GM23338 (cell line): ENCODE results near the gene EBI3. TPM values are rescaled to one million over a fixed set of nuclear protein-coding genes. Genes with fewer than 3 reads are reported as not detected.
A peak's percentile ranks its signal among the peaks of the same experiment; 100 is the strongest.

Experiments used
- ATAC-seq: fragments of 200-7000 bp; cut with Tn5 transposase; 3 replicates; pipeline ENCODE4 v1.9.1; 2020
- DNase-seq: peaks from one replicate; pipeline ENCODE4 v3.0.0-alpha.2; 2015; ENCODE audit warnings: low spot score
- H2AFZ ChIP-seq: fragments of 200-600 bp; sonication (generic); 2 replicates; pipeline ENCODE4 v1.8.0; 2016; ENCODE audit warnings: antibody characterized with exemption, mild to moderate bottlenecking, moderate library complexity
- H3F3A ChIP-seq: fragments of 200-600 bp; sonication (generic); replicated peaks from 2 replicates; pipeline ENCODE4 v1.8.0; 2017; ENCODE audit warnings: antibody characterized with exemption, mixed run types, low read depth
- H3K27ac ChIP-seq: fragments of 200-600 bp; sonication (generic); 2 replicates; pipeline ENCODE4 v1.6.1; 2016; ENCODE audit warnings: low read depth
- H3K27me3 ChIP-seq: fragments of 200-600 bp; sonication (generic); 2 replicates; pipeline ENCODE4 v1.8.0; 2016; ENCODE audit warnings: mild to moderate bottlenecking, mixed run types, moderate library complexity; ENCODE audit not compliant: insufficient read depth
- H3K36me3 ChIP-seq: fragments of 200-600 bp; sonication (generic); 2 replicates; pipeline ENCODE4 v1.8.0; 2016; ENCODE audit warnings: mild to moderate bottlenecking; ENCODE audit not compliant: insufficient read depth
- H3K4me1 ChIP-seq: fragments of 200-600 bp; sonication (generic); 2 replicates; pipeline ENCODE4 v1.8.0; 2016; ENCODE audit warnings: mild to moderate bottlenecking, moderate library complexity; ENCODE audit not compliant: insufficient read depth
- H3K4me2 ChIP-seq: fragments of 200-600 bp; sonication (generic); 2 replicates; pipeline ENCODE4 v1.7.1; 2017; ENCODE audit warnings: mixed run types
- H3K4me3 ChIP-seq: fragments of 200-600 bp; sonication (generic); 2 replicates; pipeline ENCODE4 v1.6.1; 2016; ENCODE audit warnings: mixed run types
- H3K79me2 ChIP-seq: fragments of 200-600 bp; sonication (generic); replicated peaks from 2 replicates; pipeline ENCODE4 v1.8.0; 2017; ENCODE audit warnings: mild to moderate bottlenecking; ENCODE audit not compliant: insufficient read depth
- H3K9me2 ChIP-seq: fragments of 200-600 bp; sonication (generic); 2 replicates; pipeline ENCODE4 v1.8.0; 2017; ENCODE audit not compliant: insufficient read depth
- H4K20me1 ChIP-seq: fragments of 200-600 bp; sonication (generic); replicated peaks from 2 replicates; pipeline ENCODE4 v1.8.0; 2017; ENCODE audit warnings: mild to moderate bottlenecking; ENCODE audit not compliant: insufficient read depth
- H3K27ac Mint-ChIP-seq: 2 replicates; pipeline ENCODE4 v1.8.0; 2020; ENCODE audit warnings: inconsistent platforms, mild to moderate bottlenecking, moderate library complexity, mixed read lengths
- H3K27me3 Mint-ChIP-seq: 3 replicates; pipeline ENCODE4 v1.8.0; 2022; ENCODE audit warnings: low read depth, mild to moderate bottlenecking, moderate library complexity, mixed read lengths, inconsistent platforms; ENCODE audit not compliant: insufficient read depth, poor library complexity
- H3K36me3 Mint-ChIP-seq: 3 replicates; pipeline ENCODE4 v1.8.0; 2021; ENCODE audit warnings: low read depth, mild to moderate bottlenecking, inconsistent platforms, moderate library complexity, mixed read lengths
- H3K4me1 Mint-ChIP-seq: 3 replicates; pipeline ENCODE4 v1.8.0; 2020; ENCODE audit warnings: mild to moderate bottlenecking, inconsistent platforms, mixed read lengths
- H3K4me3 Mint-ChIP-seq: 3 replicates; pipeline ENCODE4 v1.8.0; 2021; ENCODE audit warnings: moderate library complexity, mild to moderate bottlenecking, inconsistent platforms, mixed read lengths
- H3K9me3 Mint-ChIP-seq: 3 replicates; pipeline ENCODE4 v1.8.0; 2020; ENCODE audit warnings: moderate library complexity, mild to moderate bottlenecking, inconsistent platforms, mixed read lengths
- EZH2 ChIP-seq: fragments of 200-600 bp; sonication (generic); IDR thresholded peaks from one replicate; pipeline ENCODE4 v1.8.0; 2017; ENCODE audit warnings: antibody characterized with exemption, mild to moderate bottlenecking, low read depth; ENCODE audit not compliant: unreplicated experiment
- EZH2phosphoT487 ChIP-seq: fragments of 200-600 bp; sonication (generic); IDR thresholded peaks from one replicate; pipeline ENCODE4 v1.8.1; 2018; ENCODE audit warnings: antibody characterized with exemption; ENCODE audit not compliant: unreplicated experiment
- JUNB ChIP-seq: IDR thresholded peaks from one replicate; pipeline ENCODE4 v1.6.1; 2016; ENCODE audit warnings: antibody characterized with exemption; ENCODE audit not compliant: unreplicated experiment
- NANOG ChIP-seq: IDR thresholded peaks from 2 replicates; pipeline ENCODE4 v1.6.1; 2016; ENCODE audit warnings: antibody characterized with exemption, borderline replicate concordance
- STAT1 ChIP-seq: IDR thresholded peaks from one replicate; pipeline ENCODE4 v1.6.1; 2016; ENCODE audit warnings: antibody characterized with exemption; ENCODE audit not compliant: unreplicated experiment
- ZNF114 ChIP-seq: fragments of 250-450 bp; sonication (Bioruptor Pico); IDR thresholded peaks from 2 replicates; pipeline ENCODE4 v1.5.0; 2020; ENCODE audit warnings: mild to moderate bottlenecking, moderate library complexity
- ZNF331 ChIP-seq: fragments of 250-450 bp; sonication (Bioruptor Pico); IDR thresholded peaks from 2 replicates; pipeline ENCODE4 v1.5.0; 2020; ENCODE audit warnings: low read depth, mild to moderate bottlenecking, moderate library complexity
- ZNF462 ChIP-seq: fragments of 250-450 bp; sonication (Bioruptor Pico); IDR thresholded peaks from 2 replicates; pipeline ENCODE4 v1.5.0; 2020; ENCODE audit warnings: mild to moderate bottlenecking, moderate library complexity
- polyA plus RNA-seq: library from polyadenylated mRNA; unstranded; fragments of >200 nt; fragmentation: Nextera tagmentation; extraction: Ambion mirVana; gene quantifications from 2 replicates; pipeline ENCODE4 v1.2.1, GENCODE V29; 2016
- total RNA-seq: library from RNA; depleted of rRNA; stranded (reverse); fragments of >200 nt; shearing (Covaris generic); gene quantifications from 2 replicates; pipeline ENCODE4 v1.2.3, GENCODE V29; 2014

EBI3 gene
- total and polyA plus RNA-seq, 2 experiments from 2014 or later, result 0.52 to 1.4 TPM

- no peaks in the 10 kb centered on the region for H3K9me2 ChIP-seq
- H3K27ac ChIP-seq, result no peak overlapping the region
- DNase-seq (peak; percentile 98), ATAC-seq (peak; percentile 96)
- Mint-ChIP-seq H3K36me3 (no peaks in the 10 kb centered on the region), H3K27ac (no peak overlapping the region; the same call in 1 of the 2 replicates), H3K9me3 (no peaks in the 10 kb centered on the region), H3K4me1 (peaks cover 2% of the 10 kb centered on the region; the same call in 1 of the 3 replicates), H3K27me3 (peaks cover 30% of the 10 kb centered on the region), H3K4me3 (peak overlapping the region; percentile 57)
- H3K36me3 ChIP-seq, result no peaks in the 10 kb centered on the region
- H3K4me2 ChIP-seq, result peak overlapping the region; percentile 55; the same call in 1 of the 2 replicates
- no peaks in the 10 kb centered on the region; the same call in 1 of the 2 replicates for H3K4me1 ChIP-seq
- H3K79me2 ChIP-seq, result no peaks in the 10 kb centered on the region
- peak overlapping the region; percentile 19; the same call in 1 of the 2 replicates for H2AFZ ChIP-seq
- no peaks in the 10 kb centered on the region for H4K20me1 ChIP-seq
- TF ChIP-seq STAT1, result no peak
- TF ChIP-seq EZH2phosphoT487, result no peak
- TF ChIP-seq NANOG, result no peak
- no peak for TF ChIP-seq JUNB
- no peak for TF ChIP-seq EZH2
- no peak for TF ChIP-seq ZNF462
- TF ChIP-seq ZNF331 (CRISPR knock-in tag), result no peak
- no peak for TF ChIP-seq ZNF114 (CRISPR knock-in tag)
- H3F3A ChIP-seq, result no peaks in the 10 kb centered on the region
- H3K27me3 ChIP-seq, result peaks cover 29% of the 10 kb centered on the region
- H3K4me3 ChIP-seq, result peak overlapping the region; percentile 24; the same call in 1 of the 2 replicates
Measured at GRCh38 chr19:4284176-4284958, 55.0 kb downstream of the EBI3 start.
